Activated T-cell treated with anti-CD3 and anti-CD28 coated beads, Interleukin-2, amount 50 U/mL, for 4 hours (primary cell): Measurements from ENCODE around the gene LZTR1. TPM values are rescaled to one million over a fixed set of nuclear protein-coding genes. Genes with fewer than 3 reads are reported as not detected.

Source experiments
- ATAC-seq, 2 donors: fragments of 200-7000 bp; cut with Tn5 transposase; one replicate each; pipeline ENCODE4 v1.10.0; 2021
- DNase-seq: peaks from one replicate; pipeline ENCODE4 v3.0.0-alpha.2; 2020
- H3K27me3 Mint-ChIP-seq: one replicate; pipeline ENCODE4 v1.8.0; 2021; ENCODE audit warnings: low read depth, mixed read lengths
- H3K36me3 Mint-ChIP-seq: one replicate; pipeline ENCODE4 v1.8.0; 2022; ENCODE audit warnings: mixed read lengths; ENCODE audit not compliant: insufficient read depth
- H3K4me1 Mint-ChIP-seq: one replicate; pipeline ENCODE4 v1.8.0; 2021; ENCODE audit warnings: low read depth, mixed read lengths
- H3K4me3 Mint-ChIP-seq: one replicate; pipeline ENCODE4 v1.8.0; 2021; ENCODE audit warnings: mild to moderate bottlenecking, moderate library complexity, mixed read lengths
- H3K9me3 Mint-ChIP-seq: one replicate; pipeline ENCODE4 v1.8.0; 2021; ENCODE audit warnings: mixed read lengths
- total RNA-seq, 3 donors: library from RNA; stranded (reverse); gene quantifications; one replicate each; pipeline ENCODE4 v1.2.1, GENCODE V29; 2021

LZTR1 gene
- total RNA-seq, 3 donors from 2014 or later, result 82.4 to 96.6 (median 84.7) TPM

- Mint-ChIP-seq H3K27me3 (no peaks in the 10 kb centered on the region), H3K36me3 (peaks cover 3% of the 10 kb centered on the region), H3K4me3 (no peak overlapping the region), H3K4me1 (peaks cover 4% of the 10 kb centered on the region), H3K9me3 (no peaks in the 10 kb centered on the region)
- no peak for ATAC-seq
- no peak for DNase-seq
These were observed 9.4 kb downstream of the LZTR1 start for GRCh38 chr22:20991252-20992055.

- DNase-seq, result no peak
- Mint-ChIP-seq H3K4me3 (no peak overlapping the region), H3K9me3 (no peaks in the 10 kb centered on the region), H3K4me1 (peaks cover 4% of the 10 kb centered on the region), H3K36me3 (no peaks in the 10 kb centered on the region), H3K27me3 (no peaks in the 10 kb centered on the region)
- no peak for ATAC-seq
These were observed 10.0 kb downstream of the LZTR1 start for GRCh38 chr22:20992056-20992442.

DNA sequence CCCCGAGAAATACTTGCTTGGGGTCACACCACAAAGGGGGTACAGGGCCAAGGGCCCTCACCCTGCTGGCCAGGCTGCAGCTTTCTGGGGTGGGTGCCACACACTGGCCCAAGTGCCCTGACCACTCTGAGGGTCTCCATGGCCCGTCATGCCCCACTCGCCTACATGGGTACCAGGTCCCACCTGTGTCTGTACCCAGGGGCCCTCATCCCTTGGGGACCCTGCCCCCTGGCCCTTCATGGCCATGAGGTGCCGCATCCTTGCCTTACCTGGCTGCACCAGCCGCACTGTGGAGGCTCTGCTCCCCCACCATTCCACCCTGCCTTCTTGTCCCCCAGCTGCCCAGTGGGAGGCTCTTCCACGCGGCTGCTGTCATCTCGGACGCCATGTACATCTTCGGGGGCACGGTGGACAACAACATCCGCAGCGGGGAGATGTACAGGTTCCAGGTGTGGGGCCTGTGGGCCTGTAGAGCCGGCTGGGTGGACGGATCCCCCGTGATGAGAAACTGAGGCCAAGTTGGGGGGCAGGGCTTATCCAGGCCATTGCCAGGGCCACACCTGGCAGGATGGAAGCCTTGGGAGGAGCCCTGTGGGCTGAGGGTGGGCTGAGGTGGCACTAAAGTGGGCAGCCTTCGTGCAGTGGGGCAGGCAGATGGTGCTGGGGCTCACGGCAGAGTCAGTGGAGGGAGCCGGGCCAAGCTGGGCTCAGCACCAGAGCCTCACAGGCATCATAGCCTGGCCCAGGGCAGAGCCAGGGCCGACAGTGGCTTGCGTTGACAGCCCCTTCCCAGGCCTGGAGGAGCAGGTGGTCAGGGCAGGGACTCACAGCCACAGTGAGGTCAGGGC, 10.6 kb downstream of the LZTR1 start:
- no peak for ATAC-seq
- no peaks in the 10 kb centered on the region for H3K9me3 Mint-ChIP-seq
- peaks cover 4% of the 10 kb centered on the region for H3K4me1 Mint-ChIP-seq
- no peaks in the 10 kb centered on the region for H3K36me3 Mint-ChIP-seq
- H3K4me3 Mint-ChIP-seq, result no peak overlapping the region
- DNase-seq, result no peak
- no peaks in the 10 kb centered on the region for H3K27me3 Mint-ChIP-seq

- DNase-seq (no peak), ATAC-seq (no peak)
- Mint-ChIP-seq H3K27me3 (no peaks in the 10 kb centered on the region), H3K4me1 (peaks cover 7% of the 10 kb centered on the region), H3K36me3 (peaks cover 2% of the 10 kb centered on the region), H3K4me3 (no peak overlapping the region), H3K9me3 (no peaks in the 10 kb centered on the region)
These were observed 11.4 kb downstream of the LZTR1 start for GRCh38 chr22:20993304-20994127.

GRCh38 chr22:20994128-20994901, 12.2 kb downstream of the LZTR1 start:
- peaks cover 10% of the 10 kb centered on the region for H3K4me1 Mint-ChIP-seq
- ATAC-seq (no peak), DNase-seq (no peak)
- H3K36me3 Mint-ChIP-seq, result peaks cover 4% of the 10 kb centered on the region
- H3K9me3 Mint-ChIP-seq, result no peaks in the 10 kb centered on the region
- H3K4me3 Mint-ChIP-seq, result no peak overlapping the region
- no peaks in the 10 kb centered on the region for H3K27me3 Mint-ChIP-seq

DNA sequence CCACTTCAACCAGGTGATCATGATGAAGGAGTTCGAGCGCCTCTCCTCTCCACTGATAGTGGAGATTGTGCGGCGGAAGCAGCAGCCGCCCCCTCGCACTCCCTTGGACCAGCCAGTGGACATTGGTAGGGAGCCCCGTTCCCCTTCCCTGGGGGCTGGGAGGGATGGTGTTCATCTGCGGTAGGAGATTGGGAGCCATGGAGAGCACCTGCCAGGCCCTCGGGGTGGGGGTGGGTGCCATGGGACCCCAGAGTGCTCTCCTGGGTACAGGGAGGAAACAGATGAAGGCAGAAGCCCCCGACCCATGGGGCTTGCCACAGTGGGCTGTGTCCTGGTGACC, 12.8 kb downstream of the LZTR1 start:
- Mint-ChIP-seq H3K9me3 (no peaks in the 10 kb centered on the region), H3K4me1 (peaks cover 8% of the 10 kb centered on the region), H3K36me3 (peaks cover 5% of the 10 kb centered on the region)

DNA sequence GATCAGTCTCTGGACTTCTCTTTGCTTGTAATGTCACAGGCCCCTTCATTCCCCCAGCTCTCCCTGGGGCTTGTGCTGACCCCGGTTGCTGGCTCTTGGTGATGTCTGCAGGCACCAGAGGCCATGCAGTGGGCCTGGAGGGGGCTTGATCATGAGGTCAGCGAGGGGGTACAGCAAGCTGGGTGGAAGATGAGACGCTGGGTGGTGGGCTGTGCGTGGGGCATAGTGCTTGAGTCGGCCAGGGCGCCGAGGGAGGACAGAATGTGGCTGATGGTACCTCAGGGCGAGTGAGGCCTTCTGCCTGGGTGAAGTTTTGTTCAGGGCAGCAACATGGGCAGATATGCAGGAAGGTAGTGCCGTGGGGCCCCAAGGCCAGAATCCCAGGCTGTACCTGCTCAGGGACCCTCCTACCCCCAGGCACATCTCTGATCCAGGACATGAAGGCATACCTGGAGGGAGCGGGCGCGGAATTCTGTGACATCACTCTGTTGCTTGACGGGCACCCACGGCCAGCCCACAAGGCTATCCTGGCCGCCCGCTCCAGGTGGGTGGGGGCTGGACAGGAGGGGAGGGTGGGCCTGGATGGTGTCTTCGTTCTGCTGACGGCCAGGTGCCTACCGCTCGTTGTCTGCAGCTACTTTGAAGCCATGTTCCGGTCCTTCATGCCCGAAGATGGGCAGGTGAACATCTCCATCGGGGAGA, 13.4 kb downstream of the LZTR1 start:
- H3K27me3 Mint-ChIP-seq, result no peaks in the 10 kb centered on the region
- peak overlapping the region; percentile 32 for H3K4me3 Mint-ChIP-seq
- peaks cover 5% of the 10 kb centered on the region for H3K36me3 Mint-ChIP-seq
- DNase-seq (no peak), ATAC-seq (no peak)
- H3K9me3 Mint-ChIP-seq, result no peaks in the 10 kb centered on the region
- H3K4me1 Mint-ChIP-seq, result peaks cover 11% of the 10 kb centered on the region

More for the DNA sequence above, 12.8 kb downstream of the LZTR1 start:
- ATAC-seq, result no peak
- DNase-seq, result no peak
- Mint-ChIP-seq H3K4me3 (no peak overlapping the region), H3K27me3 (no peaks in the 10 kb centered on the region)

GRCh38 chr22:20996031-20996410, 13.9 kb downstream of the LZTR1 start:
- Mint-ChIP-seq H3K36me3 (peaks cover 5% of the 10 kb centered on the region), H3K4me1 (peaks cover 16% of the 10 kb centered on the region), H3K9me3 (no peaks in the 10 kb centered on the region), H3K4me3 (no peak overlapping the region), H3K27me3 (no peaks in the 10 kb centered on the region)
- DNase-seq (no peak), ATAC-seq (no peak)

DNA sequence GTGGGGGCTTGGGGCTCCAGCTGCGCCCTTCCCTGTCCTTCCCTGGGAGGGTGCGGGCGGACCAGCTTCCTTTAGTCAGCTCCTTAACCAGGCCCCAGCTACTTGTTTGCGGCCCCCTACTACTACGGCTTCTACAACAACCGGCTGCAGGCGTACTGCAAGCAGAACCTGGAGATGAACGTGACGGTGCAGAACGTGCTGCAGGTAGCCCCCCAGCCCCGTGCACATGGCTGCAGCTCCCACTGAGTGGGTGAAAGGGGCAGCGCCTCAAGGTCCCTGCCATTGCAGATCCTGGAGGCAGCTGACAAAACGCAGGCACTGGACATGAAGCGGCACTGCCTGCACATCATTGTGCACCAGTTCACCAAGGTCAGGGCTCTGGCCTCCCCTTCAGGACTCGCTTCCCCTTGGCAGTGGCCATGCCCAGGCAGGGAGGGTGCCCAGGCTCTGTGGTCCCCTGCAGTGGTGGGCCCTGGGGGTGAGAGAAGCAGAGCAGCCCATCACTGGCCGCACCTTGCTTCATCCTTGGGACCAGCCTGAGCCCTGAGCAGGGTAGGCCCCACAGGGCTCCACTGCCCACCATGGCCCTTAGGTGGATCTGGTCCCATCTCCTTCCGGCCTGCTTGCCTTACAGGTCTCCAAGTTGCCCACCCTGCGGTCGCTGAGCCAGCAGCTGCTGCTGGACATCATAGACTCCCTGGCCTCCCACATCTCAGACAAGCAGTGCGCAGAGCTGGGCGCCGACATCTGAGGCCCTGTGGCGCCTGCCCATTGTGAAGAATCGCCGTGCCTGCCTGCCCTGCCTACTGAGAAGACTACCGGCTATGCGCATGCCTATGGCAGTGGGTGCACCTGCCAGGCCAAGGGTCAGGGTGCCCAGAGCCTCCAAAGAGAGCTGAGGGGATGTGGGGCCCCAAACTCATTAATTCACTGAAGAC, 14.8 kb downstream of the LZTR1 start:
- DNase-seq (no peak), ATAC-seq (no peak)
- Mint-ChIP-seq H3K4me3 (no peak overlapping the region), H3K27me3 (no peaks in the 10 kb centered on the region), H3K36me3 (peaks cover 5% of the 10 kb centered on the region), H3K4me1 (peaks cover 21% of the 10 kb centered on the region), H3K9me3 (no peaks in the 10 kb centered on the region)

GRCh38 chr22:20997536-20998257, 15.6 kb downstream of the LZTR1 start:
- DNase-seq, result no peak
- H3K4me3 Mint-ChIP-seq, result no peak overlapping the region
- no peaks in the 10 kb centered on the region for H3K27me3 Mint-ChIP-seq
- peaks cover 22% of the 10 kb centered on the region for H3K4me1 Mint-ChIP-seq
- no peak for ATAC-seq
- peaks cover 5% of the 10 kb centered on the region for H3K36me3 Mint-ChIP-seq
- H3K9me3 Mint-ChIP-seq, result no peaks in the 10 kb centered on the region

- H3K27me3 Mint-ChIP-seq, result no peaks in the 10 kb centered on the region
These were observed 16.6 kb downstream of the LZTR1 start for GRCh38 chr22:20998411-20999336.

More at GRCh38 chr22:20998411-20999336, 16.6 kb downstream of the LZTR1 start:
- ATAC-seq (no peak), DNase-seq (no peak)
- Mint-ChIP-seq H3K36me3 (peaks cover 5% of the 10 kb centered on the region), H3K4me1 (peaks cover 27% of the 10 kb centered on the region), H3K4me3 (no peak overlapping the region), H3K9me3 (no peaks in the 10 kb centered on the region)
